C4-2B (cell line): ENCODE results near the gene SCNN1A.

Source experiments
- CTCF ChIP-seq: fragments of 450-650 bp; conservative IDR thresholded peaks from 2 replicates; pipeline ENCODE4 v1.5.1; 2017; ENCODE audit warnings: mild to moderate bottlenecking
- ZFX ChIP-seq: fragments of 450-650 bp; IDR thresholded peaks from 2 replicates; pipeline ENCODE4 v1.6.1; 2017

GRCh38 chr12:6319446-6319845 is 55.9 kb downstream of the SCNN1A start:
- TF ChIP-seq CTCF (no peak), ZFX (no peak)
